K562 (cell line): ENCODE data around the gene LOC128125822.

Experiments used
- AFF1 ChIP-seq, 2 experiments: fragments of 450-650 bp; IDR thresholded peaks; 2 replicates each; pipeline ENCODE4 v1.6.1; 2018; ENCODE audit warnings: mild to moderate bottlenecking in 2 of 2, low read depth in 1 of 2; ENCODE audit not compliant: partially characterized antibody in 2 of 2
- ATF3 ChIP-seq, 2 experiments: fragments of 450-650 bp in 1 of 2; sonication (generic) in 1 of 2; formaldehyde crosslinking in 1 of 2; IDR thresholded peaks in 1 of 2; conservative IDR thresholded peaks in 1 of 2; 2 replicates each; pipeline versions ENCODE4 v1.6.1 to v1.8.1; 2016 to 2023; ENCODE audit warnings: mild to moderate bottlenecking in 2 of 2, moderate library complexity in 2 of 2, inconsistent platforms in 1 of 2, missing genetic modification reagents in 1 of 2
- ATF7 ChIP-seq: fragments of 450-650 bp; IDR thresholded peaks from 2 replicates; pipeline ENCODE4 v1.7.1; 2014; ENCODE audit warnings: mild to moderate bottlenecking, moderate library complexity
- DEAF1 ChIP-seq: fragments of 450-650 bp; formaldehyde crosslinking; IDR thresholded peaks from 2 replicates; pipeline ENCODE4 v1.4.0; 2020; ENCODE audit warnings: mild to moderate bottlenecking, moderate library complexity
- MITF ChIP-seq: IDR thresholded peaks from 2 replicates; pipeline ENCODE4 v1.6.1; 2014; ENCODE audit warnings: antibody characterized with exemption
- RCOR1 ChIP-seq, 2 experiments: IDR thresholded peaks; 2 replicates each; pipeline ENCODE4 v1.6.1; 2012; ENCODE audit warnings: low read depth in 2 of 2, low read length in 2 of 2, borderline replicate concordance in 1 of 2, improper control_type of control experiment in 1 of 2
- SMC3 ChIP-seq: conservative IDR thresholded peaks from 2 replicates; pipeline ENCODE4 v1.6.1; 2011; ENCODE audit warnings: low read depth, low read length, improper control_type of control experiment; ENCODE audit not compliant: insufficient read depth
- SREBF1 ChIP-seq: fragments of 150-350 bp; IDR thresholded peaks from 2 replicates; pipeline ENCODE4 v1.6.1; 2014; ENCODE audit warnings: antibody characterized with exemption, low read depth, low read length, borderline replicate concordance
- TSC22D4 ChIP-seq: fragments of 450-650 bp; IDR thresholded peaks from 2 replicates; pipeline ENCODE4 v1.6.1; 2016; ENCODE audit warnings: missing genetic modification characterization, missing biosample characterization, control low read depth
- ZFP36 ChIP-seq: fragments of 150-350 bp; IDR thresholded peaks from 2 replicates; pipeline ENCODE4 v1.6.1; 2018; ENCODE audit warnings: low read length, low read depth; ENCODE audit not compliant: partially characterized antibody
- TF ChIP-seq, protein P1 (sequence below): fragments of 250-450 bp; sonication (Bioruptor Pico); IDR thresholded peaks from 2 replicates; pipeline ENCODE4 v1.4.0; 2020; ENCODE audit warnings: borderline replicate concordance
- TF ChIP-seq, protein P2 (sequence below): fragments of 250-450 bp; sonication (Bioruptor Pico); IDR thresholded peaks from 2 replicates; pipeline ENCODE4 v1.8.0; 2021; ENCODE audit warnings: borderline replicate concordance, mild to moderate bottlenecking, moderate library complexity; ENCODE audit not compliant: poor library complexity, severe bottlenecking
- TF ChIP-seq, protein P3 (sequence below): sonication (generic); formaldehyde crosslinking; IDR thresholded peaks from 2 replicates; pipeline ENCODE4 v1.8.0; 2022; ENCODE audit warnings: mild to moderate bottlenecking, missing genetic modification reagents

The LOC128125822 gene

DNA sequence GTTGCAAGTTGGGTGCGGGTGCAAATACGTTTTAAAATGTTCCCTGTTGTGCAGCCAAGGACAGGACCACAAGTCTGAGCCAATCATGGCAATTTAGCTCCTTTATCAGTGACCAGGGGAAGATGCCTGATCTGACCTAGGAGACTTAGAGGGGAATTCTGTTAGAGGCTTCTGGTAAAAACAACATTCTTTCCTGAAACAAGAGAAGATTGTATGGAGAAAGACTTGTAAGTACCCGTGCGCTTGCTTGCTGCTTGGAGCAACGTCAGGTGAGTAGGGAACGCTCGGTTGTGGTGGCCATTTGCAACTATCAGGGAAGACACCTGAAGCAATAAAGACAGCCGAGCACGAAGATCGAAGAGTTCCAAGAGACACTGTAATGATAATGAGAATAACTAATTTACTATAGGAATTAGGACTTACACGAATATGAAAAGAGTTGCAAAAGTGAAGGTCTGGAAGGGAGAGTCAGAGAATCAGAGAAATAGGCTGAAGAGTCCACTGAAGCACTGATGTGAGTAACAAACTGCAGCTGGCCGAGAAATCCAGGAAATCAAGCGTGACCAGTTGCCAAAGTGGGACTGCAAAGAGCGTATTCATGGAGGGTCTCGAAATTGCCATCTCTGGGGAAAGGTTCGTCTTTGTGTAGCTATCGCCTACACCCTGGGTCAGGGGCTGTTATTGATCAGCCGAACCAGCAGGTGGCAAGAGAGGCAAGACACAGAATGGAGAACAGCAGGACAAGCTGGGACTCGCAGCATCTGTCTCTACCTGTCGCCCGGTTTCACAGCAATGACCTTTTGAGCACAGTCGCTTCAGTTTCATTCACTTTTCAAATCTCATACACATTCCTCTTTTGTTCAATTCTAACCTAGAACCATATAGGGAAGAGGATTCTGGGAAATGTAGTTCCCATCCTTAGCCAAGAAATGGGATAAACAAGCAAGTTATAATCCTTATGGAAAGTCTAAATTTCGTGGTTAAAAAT lies 26.1 kb downstream of the LOC128125822 start (continued):
- 0 out of 4 replicates have a peak, but pooled peaks of 1 of the 2 experiments have one; percentile 20 for TF ChIP-seq RCOR1 (IDR thresholded peaks at IDR 0.05; ENCODE audit: borderline replicate concordance in 1 of 2, low read depth in 2 of 2, low read length in 2 of 2)
- no peak for TF ChIP-seq ATF3 (IDR thresholded peaks at IDR 0.05)
- no peak for TF ChIP-seq ATF3 (CRISPR knock-in tag; conservative IDR thresholded peaks at IDR 0.05)
- peak; percentile 13 for TF ChIP-seq ZFP36
- TF ChIP-seq, protein P1, sequence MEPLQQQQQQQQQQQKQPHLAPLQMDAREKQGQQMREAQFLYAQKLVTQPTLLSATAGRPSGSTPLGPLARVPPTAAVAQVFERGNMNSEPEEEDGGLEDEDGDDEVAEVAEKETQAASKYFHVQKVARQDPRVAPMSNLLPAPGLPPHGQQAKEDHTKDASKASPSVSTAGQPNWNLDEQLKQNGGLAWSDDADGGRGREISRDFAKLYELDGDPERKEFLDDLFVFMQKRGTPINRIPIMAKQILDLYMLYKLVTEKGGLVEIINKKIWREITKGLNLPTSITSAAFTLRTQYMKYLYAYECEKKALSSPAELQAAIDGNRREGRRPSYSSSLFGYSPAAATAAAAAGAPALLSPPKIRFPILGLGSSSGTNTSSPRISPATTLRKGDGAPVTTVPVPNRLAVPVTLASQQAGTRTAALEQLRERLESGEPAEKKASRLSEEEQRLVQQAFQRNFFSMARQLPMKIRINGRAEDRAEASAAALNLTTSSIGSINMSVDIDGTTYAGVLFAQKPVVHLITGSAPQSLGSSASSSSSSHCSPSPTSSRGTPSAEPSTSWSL (CRISPR knock-in tag), result no peak
- TF ChIP-seq DEAF1 (CRISPR knock-in tag), result peak; percentile 48; the same call in 1 of the 2 replicates
- no peak for TF ChIP-seq TSC22D4
- TF ChIP-seq, protein P2, sequence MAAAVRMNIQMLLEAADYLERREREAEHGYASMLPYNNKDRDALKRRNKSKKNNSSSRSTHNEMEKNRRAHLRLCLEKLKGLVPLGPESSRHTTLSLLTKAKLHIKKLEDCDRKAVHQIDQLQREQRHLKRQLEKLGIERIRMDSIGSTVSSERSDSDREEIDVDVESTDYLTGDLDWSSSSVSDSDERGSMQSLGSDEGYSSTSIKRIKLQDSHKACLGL, result no peak
- peak in 1 of 2 experiments; percentile 80 for TF ChIP-seq AFF1 (IDR thresholded peaks at IDR 0.05; ENCODE audit: low read depth in 1 of 2, partially characterized antibody in 2 of 2)
- TF ChIP-seq, protein P3, sequence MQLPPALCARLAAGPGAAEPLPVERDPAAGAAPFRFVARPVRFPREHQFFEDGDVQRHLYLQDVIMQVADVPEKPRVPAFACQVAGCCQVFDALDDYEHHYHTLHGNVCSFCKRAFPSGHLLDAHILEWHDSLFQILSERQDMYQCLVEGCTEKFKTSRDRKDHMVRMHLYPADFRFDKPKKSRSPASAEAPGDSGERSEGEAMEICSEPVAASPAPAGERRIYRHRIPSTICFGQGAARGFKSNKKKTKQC (CRISPR knock-in tag), result no peak
- no peak for TF ChIP-seq SREBF1
- peak; percentile 19; the same call in 1 of the 2 replicates for TF ChIP-seq ATF7
- TF ChIP-seq MITF, result no peak
- TF ChIP-seq SMC3, result peak; percentile 82
